Measurements from ENCODE around the gene C2orf80.
"Not testable (repeated sequence)": the region's sequence is repeated elsewhere in the genome, so short reads cannot be mapped to it uniquely, and the experiment has no call there.

Gene C2orf80

DNA sequence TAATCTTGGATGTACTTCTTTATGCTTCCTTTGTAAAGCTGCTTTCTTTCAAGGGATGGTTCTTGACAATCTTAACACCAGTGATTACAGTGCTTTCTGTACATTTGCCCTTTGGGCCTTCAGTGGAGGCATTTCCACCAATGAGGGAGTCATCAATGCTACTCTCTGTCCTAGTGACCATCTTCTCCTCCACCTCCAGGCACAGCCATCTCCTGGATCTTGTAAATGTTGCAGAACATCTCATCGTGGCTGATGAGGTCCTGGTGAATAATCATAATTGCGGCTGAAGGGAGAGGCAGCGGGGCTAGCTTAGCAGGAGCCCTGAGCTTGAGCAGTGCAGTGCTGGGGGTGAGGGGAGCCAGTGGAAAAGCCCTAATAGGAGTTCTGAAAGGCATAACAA lies 32.5 kb upstream of the C2orf80 start:
- TF ChIP-seq, protein P1, sequence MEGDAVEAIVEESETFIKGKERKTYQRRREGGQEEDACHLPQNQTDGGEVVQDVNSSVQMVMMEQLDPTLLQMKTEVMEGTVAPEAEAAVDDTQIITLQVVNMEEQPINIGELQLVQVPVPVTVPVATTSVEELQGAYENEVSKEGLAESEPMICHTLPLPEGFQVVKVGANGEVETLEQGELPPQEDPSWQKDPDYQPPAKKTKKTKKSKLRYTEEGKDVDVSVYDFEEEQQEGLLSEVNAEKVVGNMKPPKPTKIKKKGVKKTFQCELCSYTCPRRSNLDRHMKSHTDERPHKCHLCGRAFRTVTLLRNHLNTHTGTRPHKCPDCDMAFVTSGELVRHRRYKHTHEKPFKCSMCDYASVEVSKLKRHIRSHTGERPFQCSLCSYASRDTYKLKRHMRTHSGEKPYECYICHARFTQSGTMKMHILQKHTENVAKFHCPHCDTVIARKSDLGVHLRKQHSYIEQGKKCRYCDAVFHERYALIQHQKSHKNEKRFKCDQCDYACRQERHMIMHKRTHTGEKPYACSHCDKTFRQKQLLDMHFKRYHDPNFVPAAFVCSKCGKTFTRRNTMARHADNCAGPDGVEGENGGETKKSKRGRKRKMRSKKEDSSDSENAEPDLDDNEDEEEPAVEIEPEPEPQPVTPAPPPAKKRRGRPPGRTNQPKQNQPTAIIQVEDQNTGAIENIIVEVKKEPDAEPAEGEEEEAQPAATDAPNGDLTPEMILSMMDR (IDR thresholded peaks at IDR 0.05; ENCODE audit: insufficient read depth, low read depth, low read length, missing control alignments): no peak
- H3K4me3 ChIP-seq (ENCODE audit: low read depth, low read length): no peak overlapping the region
- DNase-seq (ENCODE audit: low read depth): no peak

DNA sequence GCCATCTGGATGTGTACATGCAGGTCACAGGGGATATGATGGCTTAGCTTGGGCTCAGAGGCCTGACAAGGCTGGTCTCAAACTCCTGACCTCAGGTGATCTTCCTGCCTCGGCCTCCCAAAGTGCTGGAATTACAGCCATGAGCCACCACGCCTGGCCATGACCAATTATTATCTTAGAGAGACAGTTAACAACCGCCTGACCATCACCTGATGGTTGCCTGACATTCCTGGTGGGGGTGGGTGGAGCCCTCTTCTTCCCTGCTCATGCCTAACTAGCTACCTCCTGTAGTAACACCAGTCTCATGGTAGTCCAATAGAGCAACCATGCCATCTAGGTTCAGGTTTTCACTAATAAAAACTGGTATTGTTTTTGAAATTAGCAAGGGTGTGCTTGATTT lies 32.0 kb upstream of the C2orf80 start:
- not testable (repeated sequence) for DNase-seq (ENCODE audit: low read depth); H3K4me3 ChIP-seq (ENCODE audit: low read depth, low read length)

DNA sequence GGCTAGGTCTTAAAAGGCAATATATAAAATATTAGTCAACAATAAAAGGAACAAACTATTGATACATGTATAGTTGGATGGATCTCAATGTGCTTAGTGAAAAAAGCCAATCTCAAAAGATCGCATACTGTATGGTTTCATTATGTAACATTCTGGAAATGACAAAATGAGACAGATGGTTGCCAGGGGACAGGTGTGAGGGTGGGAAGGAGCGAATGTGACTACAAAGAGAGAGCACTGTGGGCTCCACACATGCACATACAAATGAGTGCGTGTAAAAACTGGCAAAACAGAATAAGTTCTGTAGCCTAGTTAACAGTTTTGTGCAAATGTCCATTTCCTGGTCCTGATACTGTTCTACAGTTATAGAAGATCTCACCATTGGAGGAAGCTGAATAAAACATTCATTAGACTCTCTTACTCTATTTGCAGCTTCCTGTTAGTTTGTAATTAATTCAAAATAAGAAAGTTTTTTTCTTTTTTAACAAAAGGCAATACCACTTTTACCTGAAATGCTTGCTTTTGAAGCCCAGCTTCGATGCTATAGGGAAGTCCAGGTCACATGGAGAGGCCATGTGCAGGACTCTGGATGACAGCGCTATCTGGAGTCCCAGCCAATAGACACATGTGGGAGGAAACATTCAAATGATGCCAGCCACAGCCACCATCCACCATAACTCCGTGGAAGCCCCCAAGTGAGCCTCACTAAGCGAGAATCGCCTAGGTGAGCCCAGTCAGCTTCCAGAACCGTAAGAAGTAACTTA lies 21.0 kb upstream of the C2orf80 start:
- no peak overlapping the region for H3K4me3 ChIP-seq (ENCODE audit: low read depth, low read length)
- TF ChIP-seq, protein P1 (IDR thresholded peaks at IDR 0.05; ENCODE audit: insufficient read depth, low read depth, low read length, missing control alignments): no peak
- no peak for DNase-seq (ENCODE audit: low read depth)

DNA sequence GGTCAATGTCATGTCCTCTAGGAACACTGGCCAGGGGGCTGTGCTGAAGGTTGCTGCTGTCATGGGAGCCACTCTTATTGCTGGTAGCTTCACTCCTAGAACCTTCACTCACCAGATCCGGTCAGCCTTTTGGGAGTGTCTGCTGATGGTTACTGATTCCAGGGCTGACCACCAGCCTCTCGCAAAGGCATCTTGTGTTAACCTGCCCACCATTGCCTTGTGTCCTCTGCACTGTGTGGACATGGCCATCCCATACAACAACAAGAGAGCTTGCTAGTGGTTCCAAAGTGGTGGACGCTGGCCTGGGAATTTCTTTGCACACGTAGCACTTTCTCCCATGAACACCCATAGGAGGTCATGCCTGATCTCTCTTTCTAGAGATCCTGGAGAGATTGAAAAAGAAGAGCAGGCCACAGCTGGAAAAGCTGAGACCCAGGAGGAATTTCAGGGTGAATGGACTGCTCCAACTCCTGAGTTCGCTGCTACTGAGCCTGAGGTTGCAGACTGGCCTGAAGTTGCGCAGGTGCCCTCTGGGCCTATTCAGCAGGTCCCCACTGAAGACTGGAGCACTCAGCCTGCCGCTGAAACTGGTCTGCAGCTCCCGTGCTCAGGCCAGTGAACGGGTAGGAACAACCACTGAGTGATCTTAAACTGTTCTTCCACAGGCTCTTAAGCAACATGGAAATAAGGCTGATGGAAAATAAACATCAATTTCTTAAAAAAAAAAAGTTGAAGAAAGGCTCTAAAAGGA lies 18.7 kb upstream of the C2orf80 start:
- H3K4me3 ChIP-seq (ENCODE audit: low read depth, low read length): no peak overlapping the region
- no peak for DNase-seq (ENCODE audit: low read depth)
- TF ChIP-seq, protein P1 (IDR thresholded peaks at IDR 0.05; ENCODE audit: insufficient read depth, low read depth, low read length, missing control alignments): no peak

- TF ChIP-seq, protein P1 (IDR thresholded peaks at IDR 0.05; ENCODE audit: insufficient read depth, low read depth, low read length, missing control alignments): no peak
- H3K4me3 ChIP-seq (ENCODE audit: low read depth, low read length): no peak overlapping the region
- no peak for DNase-seq (ENCODE audit: low read depth)
These were observed 17.9 kb upstream of the C2orf80 start for GRCh38 chr2:208207769-208208168.

DNA sequence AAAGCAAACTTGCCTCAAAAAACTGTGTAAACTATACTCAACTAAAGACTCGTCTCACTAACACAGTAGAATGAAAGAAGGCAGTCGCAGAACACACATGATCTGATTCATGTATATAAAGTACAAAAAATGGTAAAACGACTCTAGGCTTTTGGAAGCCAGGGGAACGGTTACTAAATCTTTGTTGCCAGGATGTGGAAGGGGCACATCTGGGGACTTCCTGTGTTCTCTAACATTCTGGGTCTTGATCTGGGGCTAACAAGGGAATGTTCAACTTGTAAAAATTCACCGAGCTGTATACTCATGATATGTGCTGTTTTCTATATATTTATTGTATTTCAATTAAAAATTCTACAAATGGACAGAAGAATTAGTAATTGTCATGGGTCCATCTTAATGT lies 14.3 kb upstream of the C2orf80 start:
- no peak overlapping the region for H3K4me3 ChIP-seq (ENCODE audit: low read depth, low read length)
- DNase-seq (ENCODE audit: low read depth): no peak
- TF ChIP-seq, protein P1 (IDR thresholded peaks at IDR 0.05; ENCODE audit: insufficient read depth, low read depth, low read length, missing control alignments): no peak

- DNase-seq (ENCODE audit: low read depth): no peak
- TF ChIP-seq, protein P1 (IDR thresholded peaks at IDR 0.05; ENCODE audit: insufficient read depth, low read depth, low read length, missing control alignments): no peak
- H3K4me3 ChIP-seq (ENCODE audit: low read depth, low read length): no peak overlapping the region
These were observed 5.7 kb upstream of the C2orf80 start for GRCh38 chr2:208195531-208195930.
